PC-3 (cell line): ENCODE results near the gene MYO18A. TPM values are rescaled to one million over a fixed set of nuclear protein-coding genes. Genes with fewer than 3 reads are reported as not detected.

Source experiments
- ATAC-seq: fragments of 200-7000 bp; cut with Tn5 transposase; 2 replicates; pipeline ENCODE4 v1.9.1; 2020; ENCODE audit warnings: mild to moderate bottlenecking, moderate library complexity
- BruUV-seq: library from RNA; stranded (reverse); fragments of 400-500 nt; replicated peaks from 2 replicates; lab custom pipeline; 2021; lab: Mats Ljungman, UMichigan
- CTCF ChIA-PET: fragments of 300-600 bp; sonication (Branson Sonifier 250); formaldehyde crosslinking; loops from one replicate; lab custom pipeline; 2022; ENCODE audit warnings: antibody characterized with exemption; lab: Charles Lee
- POLR2A ChIA-PET: fragments of 300-600 bp; sonication (Branson Sonifier 250); formaldehyde crosslinking; loops from one replicate; lab custom pipeline; 2022; ENCODE audit warnings: antibody characterized with exemption; ENCODE audit not compliant: unreplicated experiment; lab: Charles Lee
- DNase-seq: peaks from one replicate; pipeline ENCODE4 v3.0.0-alpha.2; 2015
- H2AFZ ChIP-seq: fragments of 300-600 bp; sonication (generic); 2 replicates; pipeline ENCODE4 v1.6.0; 2016; ENCODE audit warnings: antibody characterized with exemption, low read length
- H3F3A ChIP-seq: fragments of 300-600 bp; sonication (generic); one replicate; pipeline ENCODE4 v1.6.0; 2017; ENCODE audit warnings: antibody characterized with exemption, low read length, control low read depth, mild to moderate bottlenecking; ENCODE audit not compliant: unreplicated experiment
- H3K27ac ChIP-seq: fragments of 300-600 bp; sonication (generic); 2 replicates; pipeline ENCODE4 v1.5.1; 2016; ENCODE audit warnings: mild to moderate bottlenecking, low read length
- H3K27me3 ChIP-seq: fragments of 300-600 bp; sonication (generic); 2 replicates; pipeline ENCODE4 v1.6.1; 2016; ENCODE audit warnings: low read length, mixed read lengths
- H3K36me3 ChIP-seq: fragments of 300-600 bp; sonication (generic); 2 replicates; pipeline ENCODE4 v1.6.1; 2016; ENCODE audit warnings: low read depth, mixed run types, low read length, mixed read lengths
- H3K4me1 ChIP-seq: fragments of 300-600 bp; sonication (generic); 2 replicates; pipeline ENCODE4 v1.5.1; 2016; ENCODE audit warnings: low read length; ENCODE audit not compliant: insufficient read depth
- H3K4me2 ChIP-seq: fragments of 300-600 bp; sonication (generic); 2 replicates; pipeline ENCODE4 v1.6.0; 2016; ENCODE audit warnings: low read length
- H3K4me3 ChIP-seq: fragments of 300-600 bp; sonication (generic); 2 replicates; pipeline ENCODE4 v1.5.1; 2016; ENCODE audit warnings: mild to moderate bottlenecking, low read length, mixed read lengths
- H3K79me2 ChIP-seq: fragments of 300-600 bp; sonication (generic); 2 replicates; pipeline ENCODE4 v1.6.1; 2017; ENCODE audit warnings: low read length, mixed read lengths
- H3K9ac ChIP-seq: fragments of 300-600 bp; sonication (generic); 2 replicates; pipeline ENCODE4 v1.6.0; 2016; ENCODE audit warnings: mild to moderate bottlenecking, low read length
- H3K9me2 ChIP-seq: fragments of 300-600 bp; sonication (generic); replicated peaks from 2 replicates; pipeline ENCODE4 v1.6.1; 2016; ENCODE audit warnings: mixed run types, low read length, mixed read lengths
- H3K9me3 ChIP-seq: fragments of 300-600 bp; sonication (generic); 2 replicates; pipeline ENCODE4 v1.6.1; 2016; ENCODE audit warnings: low read length, mixed read lengths
- H4K20me1 ChIP-seq: fragments of 300-600 bp; sonication (generic); 2 replicates; pipeline ENCODE4 v1.6.1; 2016; ENCODE audit warnings: low read length, mixed read lengths
- EZH2 ChIP-seq: fragments of 300-600 bp; sonication (generic); IDR thresholded peaks from one replicate; pipeline ENCODE4 v1.6.1; 2017; ENCODE audit warnings: antibody characterized with exemption, mild to moderate bottlenecking, low read length; ENCODE audit not compliant: unreplicated experiment
- EZH2phosphoT487 ChIP-seq: fragments of 300-600 bp; sonication (generic); IDR thresholded peaks from 2 replicates; pipeline ENCODE4 v1.6.1; 2018; ENCODE audit warnings: mild to moderate bottlenecking, antibody characterized with exemption, low read length, borderline replicate concordance
- intact Hi-C: fragments of 100-400 bp; cut with micrococcal nuclease; formaldehyde crosslinking; loops from 2 replicates; pipeline ENCODE4 v1.9.0; 2023
- total RNA-seq: library from RNA; depleted of rRNA; stranded (reverse); fragments of >200 nt; gene quantifications from 2 replicates; pipeline ENCODE4 v1.2.3, GENCODE V29; 2014
- TF ChIP-seq, protein P1 (sequence below): fragments of 300-600 bp; sonication (generic); conservative IDR thresholded peaks from 2 replicates; pipeline ENCODE4 v1.5.1; 2017; ENCODE audit warnings: antibody characterized with exemption, low read depth, mild to moderate bottlenecking, low read length

MYO18A gene
- total RNA-seq, 1 experiment from 2014 or later, result 28.0 TPM

- Histone ChIP-seq H3K4me3 (no peak overlapping the region), H3F3A (no peaks in the 10 kb centered on the region), H3K9me2 (no peaks in the 10 kb centered on the region), H3K4me1 (no peaks in the 10 kb centered on the region), H3K79me2 (no peaks in the 10 kb centered on the region), H3K27ac (no peak overlapping the region), H3K4me2 (no peak overlapping the region), H3K9ac (no peak overlapping the region), H3K27me3 (no peaks in the 10 kb centered on the region), H3K36me3 (no peaks in the 10 kb centered on the region; the same call in 1 of the 2 replicates), H2AFZ (no peak overlapping the region), H4K20me1 (no peaks in the 10 kb centered on the region), H3K9me3 (no peaks in the 10 kb centered on the region)
- DNase-seq, result no peak
- intact Hi-C loops, result no loop called here
- POLR2A ChIA-PET, result interaction anchor here (0.6 kb wide), 1 partner anchor 29 kb away, joined by 3 read pairs; no protein-coding TSS in a partner anchor
- CTCF ChIA-PET, result no interaction called here
- TF ChIP-seq, protein P1, sequence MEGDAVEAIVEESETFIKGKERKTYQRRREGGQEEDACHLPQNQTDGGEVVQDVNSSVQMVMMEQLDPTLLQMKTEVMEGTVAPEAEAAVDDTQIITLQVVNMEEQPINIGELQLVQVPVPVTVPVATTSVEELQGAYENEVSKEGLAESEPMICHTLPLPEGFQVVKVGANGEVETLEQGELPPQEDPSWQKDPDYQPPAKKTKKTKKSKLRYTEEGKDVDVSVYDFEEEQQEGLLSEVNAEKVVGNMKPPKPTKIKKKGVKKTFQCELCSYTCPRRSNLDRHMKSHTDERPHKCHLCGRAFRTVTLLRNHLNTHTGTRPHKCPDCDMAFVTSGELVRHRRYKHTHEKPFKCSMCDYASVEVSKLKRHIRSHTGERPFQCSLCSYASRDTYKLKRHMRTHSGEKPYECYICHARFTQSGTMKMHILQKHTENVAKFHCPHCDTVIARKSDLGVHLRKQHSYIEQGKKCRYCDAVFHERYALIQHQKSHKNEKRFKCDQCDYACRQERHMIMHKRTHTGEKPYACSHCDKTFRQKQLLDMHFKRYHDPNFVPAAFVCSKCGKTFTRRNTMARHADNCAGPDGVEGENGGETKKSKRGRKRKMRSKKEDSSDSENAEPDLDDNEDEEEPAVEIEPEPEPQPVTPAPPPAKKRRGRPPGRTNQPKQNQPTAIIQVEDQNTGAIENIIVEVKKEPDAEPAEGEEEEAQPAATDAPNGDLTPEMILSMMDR, result no peak
- TF ChIP-seq EZH2phosphoT487 (no peak), EZH2 (no peak)
- no peak for ATAC-seq
- no TSS peak for BruUV-seq
Observed at GRCh38 chr17:29165800-29166506, 14.2 kb downstream of the MYO18A start.

DNA sequence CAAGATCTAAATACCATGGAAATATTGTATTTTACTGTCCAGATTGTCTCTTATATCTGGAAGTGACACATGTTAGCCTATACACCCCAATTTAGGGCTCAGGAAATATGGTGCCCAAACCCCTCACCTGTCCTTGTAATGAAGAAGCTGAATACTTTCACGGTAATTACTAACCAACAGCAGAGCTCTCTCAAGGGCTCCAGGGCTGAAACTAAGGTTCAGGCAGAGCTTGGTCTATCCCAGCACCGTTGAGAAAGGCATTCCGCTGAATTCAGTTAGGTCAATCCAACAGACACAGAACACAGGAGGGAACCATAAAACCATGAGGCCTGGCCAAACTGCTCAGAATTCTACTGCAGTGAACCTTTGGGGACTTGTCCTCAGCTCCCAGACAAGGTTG, 14.9 kb downstream of the MYO18A start:
- H3K9ac ChIP-seq, result no peak overlapping the region
- H3K9me3 ChIP-seq, result no peaks in the 10 kb centered on the region
- H3K79me2 ChIP-seq, result no peaks in the 10 kb centered on the region
- POLR2A ChIA-PET, result no interaction called here
- H3K36me3 ChIP-seq, result no peaks in the 10 kb centered on the region; the same call in 1 of the 2 replicates
- H3K4me2 ChIP-seq, result no peak overlapping the region
- no peaks in the 10 kb centered on the region for H4K20me1 ChIP-seq
- no peaks in the 10 kb centered on the region for H3K9me2 ChIP-seq
- H3F3A ChIP-seq, result no peaks in the 10 kb centered on the region
- no peak for ATAC-seq
- no TSS peak for BruUV-seq
- intact Hi-C loops, result no loop called here
- no peak for DNase-seq
- CTCF ChIA-PET, result no interaction called here
- H3K27ac ChIP-seq, result no peak overlapping the region
- no peak overlapping the region for H2AFZ ChIP-seq
- TF ChIP-seq EZH2phosphoT487, result no peak
- H3K4me3 ChIP-seq, result no peak overlapping the region
- no peaks in the 10 kb centered on the region for H3K27me3 ChIP-seq
- no peaks in the 10 kb centered on the region for H3K4me1 ChIP-seq

- BruUV-seq, result no TSS peak
- H3K9me3 ChIP-seq, result no peaks in the 10 kb centered on the region
- no peak for TF ChIP-seq EZH2phosphoT487
- no peak for TF ChIP-seq EZH2
- TF ChIP-seq, protein P1, result no peak
- no peaks in the 10 kb centered on the region for H3K9me2 ChIP-seq
- no peaks in the 10 kb centered on the region for H3K27me3 ChIP-seq
- no peak overlapping the region for H3K4me2 ChIP-seq
- no peaks in the 10 kb centered on the region; the same call in 1 of the 2 replicates for H3K36me3 ChIP-seq
- POLR2A ChIA-PET, result no interaction called here
- H3K79me2 ChIP-seq, result peaks cover 9% of the 10 kb centered on the region; the same call in 1 of the 2 replicates
- H3K4me3 ChIP-seq, result no peak overlapping the region
- DNase-seq, result no peak
- H3K27ac ChIP-seq, result no peak overlapping the region
- CTCF ChIA-PET, result no interaction called here
- no peaks in the 10 kb centered on the region for H3K4me1 ChIP-seq
- H3F3A ChIP-seq, result no peaks in the 10 kb centered on the region
- H3K9ac ChIP-seq, result no peak overlapping the region
- ATAC-seq, result no peak
- intact Hi-C loops, result no loop called here
- H4K20me1 ChIP-seq, result no peaks in the 10 kb centered on the region
- no peak overlapping the region for H2AFZ ChIP-seq
Observed at GRCh38 chr17:29163563-29163962, 16.6 kb downstream of the MYO18A start.
